IMR-90 (cell line): ENCODE results near the gene FBXL20. TPM values are rescaled to one million over a fixed set of nuclear protein-coding genes. Genes with fewer than 3 reads are reported as not detected.

Source experiments
- ATAC-seq: fragments of 200-7000 bp; cut with Tn5 transposase; 2 replicates; pipeline ENCODE4 v1.9.1; 2020; ENCODE audit warnings: low read depth, mild to moderate bottlenecking, moderate library complexity
- BruUV-seq: library from RNA; stranded (reverse); fragments of 400-500 nt; replicated peaks from 2 replicates; lab custom pipeline; 2021; lab: Mats Ljungman, UMichigan
- CTCF ChIA-PET: fragments of 300-600 bp; formaldehyde crosslinking; extraction: SDS; loops from one replicate; lab custom pipeline; 2021; ENCODE audit warnings: antibody characterized with exemption; lab: Yijun Ruan, JAX
- POLR2A ChIA-PET: fragments of 300-600 bp; sonication (Branson Sonifier 250); formaldehyde crosslinking; loops from one replicate; lab custom pipeline; 2022; ENCODE audit warnings: antibody characterized with exemption; ENCODE audit not compliant: unreplicated experiment; lab: Charles Lee
- DNase-seq: peaks from one replicate; pipeline ENCODE4 v3.0.0; 2013
- H2AFZ ChIP-seq: replicated peaks from 2 replicates; pipeline ENCODE3; 2013; ENCODE audit warnings: low read length, mild to moderate bottlenecking; ENCODE audit not compliant: poor library complexity
- H2AK5ac ChIP-seq: 2 replicates; pipeline ENCODE4 v1.6.1; 2013; ENCODE audit warnings: low read depth, low read length, inconsistent platforms
- H2AK9ac ChIP-seq: replicated peaks from 2 replicates; pipeline ENCODE3; 2013; ENCODE audit warnings: mild to moderate bottlenecking, low read depth, low read length, moderate library complexity; ENCODE audit not compliant: poor library complexity
- H2BK120ac ChIP-seq: 2 replicates; pipeline ENCODE4 v1.6.1; 2013; ENCODE audit warnings: low read depth, low read length, inconsistent platforms
- H2BK15ac ChIP-seq: 3 replicates; pipeline ENCODE4 v1.6.1; 2013; ENCODE audit warnings: low read depth, low read length, inconsistent platforms
- H2BK20ac ChIP-seq: 2 replicates; pipeline ENCODE4 v1.6.1; 2013; ENCODE audit warnings: low read depth, mild to moderate bottlenecking, inconsistent platforms, low read length, moderate library complexity
- H2BK5ac ChIP-seq: 2 replicates; pipeline ENCODE4 v1.6.1; 2013; ENCODE audit warnings: mild to moderate bottlenecking, low read depth, low read length, inconsistent platforms; ENCODE audit not compliant: poor library complexity, severe bottlenecking
- H3K14ac ChIP-seq: replicated peaks from 2 replicates; pipeline ENCODE4 v1.6.1; 2013; ENCODE audit warnings: low read depth, low read length, inconsistent platforms
- H3K18ac ChIP-seq: 2 replicates; pipeline ENCODE4 v1.6.1; 2013; ENCODE audit warnings: low read depth, low read length, control low read depth
- H3K23ac ChIP-seq: 2 replicates; pipeline ENCODE4 v1.6.1; 2013; ENCODE audit warnings: low read depth, low read length, inconsistent platforms
- H3K27ac ChIP-seq: 2 replicates; pipeline ENCODE4 v1.5.1; 2013; ENCODE audit warnings: mild to moderate bottlenecking, control low read depth, low read length; ENCODE audit not compliant: insufficient read depth
- H3K27me3 ChIP-seq: 2 replicates; pipeline ENCODE4 v1.6.1; 2013; ENCODE audit warnings: low read length; ENCODE audit not compliant: control insufficient read depth, insufficient read depth
- H3K36me3 ChIP-seq: 2 replicates; pipeline ENCODE4 v1.6.1; 2013; ENCODE audit warnings: low read length, mixed read lengths; ENCODE audit not compliant: control insufficient read depth, insufficient read depth
- H3K4ac ChIP-seq: 2 replicates; pipeline ENCODE4 v1.6.1; 2013; ENCODE audit warnings: low read depth, low read length, inconsistent platforms
- H3K4me1 ChIP-seq: 2 replicates; pipeline ENCODE4 v1.6.1; 2013; ENCODE audit warnings: low read length, mixed read lengths; ENCODE audit not compliant: control insufficient read depth, insufficient read depth
- H3K4me2 ChIP-seq: 2 replicates; pipeline ENCODE4 v1.6.1; 2013; ENCODE audit warnings: low read depth, mild to moderate bottlenecking, control low read depth, low read length, moderate library complexity
- H3K4me3 ChIP-seq: 2 replicates; pipeline ENCODE4 v1.5.1; 2013; ENCODE audit warnings: low read depth, mild to moderate bottlenecking, control low read depth, low read length, moderate library complexity; ENCODE audit not compliant: insufficient read depth
- H3K56ac ChIP-seq: 2 replicates; pipeline ENCODE4 v1.6.1; 2013; ENCODE audit warnings: low read length, inconsistent platforms; ENCODE audit not compliant: insufficient read depth; ENCODE audit errors: extremely low read depth
- H3K79me1 ChIP-seq, 2 experiments: 2 replicates each; pipeline ENCODE4 v1.6.1; 2013; ENCODE audit warnings: low read length in 2 of 2, inconsistent platforms in 1 of 2, low read depth in 1 of 2
- H3K9ac ChIP-seq: 2 replicates; pipeline ENCODE4 v1.6.1; 2013; ENCODE audit warnings: low read depth, low read length, control low read depth
- H3K9me1 ChIP-seq: 2 replicates; pipeline ENCODE4 v1.6.1; 2013; ENCODE audit warnings: low read length, inconsistent platforms; ENCODE audit not compliant: insufficient read depth
- H3K9me3 ChIP-seq: 2 replicates; pipeline ENCODE4 v1.6.1; 2013; ENCODE audit warnings: low read length; ENCODE audit not compliant: control insufficient read depth, insufficient read depth
- H4K20me1 ChIP-seq: 2 replicates; pipeline ENCODE4 v1.6.1; 2013; ENCODE audit warnings: low read length, inconsistent platforms; ENCODE audit not compliant: insufficient read depth
- H4K5ac ChIP-seq: 2 replicates; pipeline ENCODE4 v1.6.1; 2013; ENCODE audit warnings: mild to moderate bottlenecking, low read depth, low read length, control low read depth
- H4K8ac ChIP-seq, 2 experiments: 2 replicates each; pipeline ENCODE4 v1.6.1; 2013; ENCODE audit warnings: low read depth in 2 of 2, low read length in 2 of 2, control low read depth in 1 of 2, inconsistent platforms in 1 of 2
- H4K91ac ChIP-seq: 2 replicates; pipeline ENCODE4 v1.6.1; 2013; ENCODE audit warnings: low read depth, low read length, inconsistent platforms; ENCODE audit not compliant: insufficient read depth
- BHLHE40 ChIP-seq: fragments of 150-350 bp; IDR thresholded peaks from 2 replicates; pipeline ENCODE4 v1.6.1; 2016; ENCODE audit warnings: mild to moderate bottlenecking, low read depth, low read length
- CEBPB ChIP-seq: IDR thresholded peaks from 2 replicates; pipeline ENCODE4 v1.6.1; 2012; ENCODE audit warnings: low read depth, low read length, improper control_type of control experiment
- CHD1 ChIP-seq: IDR thresholded peaks from 2 replicates; pipeline ENCODE4 v1.6.1; 2012; ENCODE audit warnings: low read depth, low read length, improper control_type of control experiment
- CTCF ChIP-seq: conservative IDR thresholded peaks from 2 replicates; pipeline ENCODE4 v1.5.1; 2012; ENCODE audit warnings: mild to moderate bottlenecking, low read depth, low read length, improper control_type of control experiment
- FOS ChIP-seq: fragments of 150-350 bp; IDR thresholded peaks from 2 replicates; pipeline ENCODE4 v1.6.1; 2016; ENCODE audit warnings: low read depth, low read length
- MAFK ChIP-seq: IDR thresholded peaks from 2 replicates; pipeline ENCODE4 v1.6.1; 2012; ENCODE audit warnings: low read depth, low read length, improper control_type of control experiment
- MAZ ChIP-seq: IDR thresholded peaks from 2 replicates; pipeline ENCODE4 v1.6.1; 2012; ENCODE audit warnings: low read depth, mild to moderate bottlenecking, low read length, improper control_type of control experiment, moderate library complexity, borderline replicate concordance
- MXI1 ChIP-seq: IDR thresholded peaks from 2 replicates; pipeline ENCODE4 v1.6.1; 2012; ENCODE audit warnings: low read depth, mild to moderate bottlenecking, low read length, moderate library complexity, borderline replicate concordance
- NFE2L2 ChIP-seq: fragments of 150-350 bp; IDR thresholded peaks from 2 replicates; pipeline ENCODE4 v1.6.1; 2016; ENCODE audit warnings: low read depth, mild to moderate bottlenecking, low read length
- POLR2A ChIP-seq: IDR thresholded peaks from 2 replicates; pipeline ENCODE4 v1.6.1; 2012; ENCODE audit warnings: mild to moderate bottlenecking, low read depth, low read length
- RAD21 ChIP-seq: IDR thresholded peaks from 2 replicates; pipeline ENCODE4 v1.6.1; 2012; ENCODE audit warnings: low read length, improper control_type of control experiment
- RCOR1 ChIP-seq: IDR thresholded peaks from 2 replicates; pipeline ENCODE4 v1.6.1; 2012; ENCODE audit warnings: mild to moderate bottlenecking, low read length, improper control_type of control experiment; ENCODE audit not compliant: insufficient replicate concordance
- RFX5 ChIP-seq: IDR thresholded peaks from 2 replicates; pipeline ENCODE4 v1.8.0; 2012; ENCODE audit warnings: low read depth, mild to moderate bottlenecking, low read length, moderate library complexity
- SMC3 ChIP-seq: fragments of 150-350 bp; IDR thresholded peaks from 2 replicates; pipeline ENCODE4 v1.6.1; 2016; ENCODE audit warnings: low read depth, mild to moderate bottlenecking, antibody characterized with exemption, low read length, moderate library complexity
- WGBS, 2 experiments: methylation state at CpG; one replicate each; pipeline versions ENCODE4 v1.1.5 to v1.1.7; 2013; ENCODE audit warnings: missing lambda C conversion rate in 2 of 2; ENCODE audit not compliant: insufficient read length in 1 of 2; ENCODE audit errors: extremely low coverage in 2 of 2; 5-methylcytosine and 5-hydroxymethylcytosine counted together
- dilution Hi-C: fragments of 300-500 bp; cut with HindIII; formaldehyde crosslinking; loops from one replicate; pipeline ENCODE4 v1.14.3; 2018; ENCODE audit warnings: low sequenced_read_pairs; ENCODE audit not compliant: unreplicated experiment
- in situ Hi-C: fragments of 300-500 bp; cut with MboI; formaldehyde crosslinking; loops from 3 replicates; pipeline ENCODE4 v1.14.3; 2019; ENCODE audit warnings: low sequenced_read_pairs, inconsistent platforms, mixed read lengths
- intact Hi-C: fragments of 100-400 bp; cut with micrococcal nuclease; formaldehyde crosslinking; loops from 2 replicates; pipeline ENCODE4 v1.10.0; 2022
- polyA plus RNA-seq, 3 experiments: library from polyadenylated mRNA; depleted of rRNA; stranded (reverse); fragments of >200 nt; gene quantifications; 2 replicates each; pipeline ENCODE4 v1.2.3, GENCODE V29; 2012; ENCODE audit warnings: low replicate concordance in 1 of 3
- total RNA-seq: library from RNA; depleted of rRNA; stranded (reverse); fragments of >200 nt; gene quantifications from 2 replicates; pipeline ENCODE4 v1.2.3, GENCODE V29; 2012
- TF ChIP-seq, protein P1 (sequence below): fragments of 150-350 bp; IDR thresholded peaks from 2 replicates; pipeline ENCODE4 v1.6.1; 2016; ENCODE audit warnings: low read depth, mild to moderate bottlenecking, low read length, moderate library complexity, borderline replicate concordance
- TF ChIP-seq, protein P2 (sequence below): fragments of 150-350 bp; IDR thresholded peaks from 2 replicates; pipeline ENCODE4 v1.6.1; 2017; ENCODE audit warnings: mild to moderate bottlenecking, antibody characterized with exemption, low read length, low read depth

The FBXL20 gene
- total and polyA plus RNA-seq, 2 of the 4 experiments (the other 2 are of a cell fraction) = 4.1 to 13.8 TPM

DNA sequence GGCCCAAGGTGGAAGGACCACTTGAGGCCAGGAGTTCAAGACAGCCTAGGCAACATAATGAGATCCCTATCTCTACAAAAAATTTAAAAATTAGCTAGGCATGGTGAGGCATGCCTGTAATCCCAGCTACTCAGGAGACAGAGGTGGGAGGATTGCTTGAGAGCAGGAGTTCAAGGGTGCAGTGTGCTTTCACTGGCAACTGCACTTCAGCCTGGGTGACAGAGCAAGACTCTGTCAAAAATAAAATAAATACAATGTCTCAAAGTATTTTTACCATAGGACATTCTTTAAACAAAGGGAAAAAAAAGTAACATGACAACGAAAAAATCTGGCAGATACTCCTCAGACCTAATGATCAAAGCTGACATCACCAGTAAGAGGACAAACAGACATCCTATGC is 72.6 kb downstream of the FBXL20 start:
- Histone ChIP-seq H2BK15ac (no peak overlapping the region), H2BK20ac (no peak overlapping the region), H2BK120ac (no peak overlapping the region), H3K9me3 (no peaks in the 10 kb centered on the region), H4K5ac (no peak overlapping the region), H3K4me3 (no peak overlapping the region), H3K4ac (no peak overlapping the region), H4K91ac (no peak overlapping the region), H3K36me3 (no peaks in the 10 kb centered on the region; the same call in 1 of the 2 replicates), H2BK5ac (no peak overlapping the region), H3K56ac (no peak overlapping the region), H3K23ac (no peak overlapping the region), H4K8ac (no peak overlapping the region), H3K18ac (no peak overlapping the region), H3K9ac (no peak overlapping the region), H2AK9ac (no peak overlapping the region), H3K14ac (no peak overlapping the region; the same call in 1 of the 2 replicates), H3K27ac (no peak overlapping the region), H2AFZ (no peak overlapping the region), H2AK5ac (no peak overlapping the region), H3K9me1 (no peaks in the 10 kb centered on the region), H3K4me2 (no peak overlapping the region), H3K4me1 (no peaks in the 10 kb centered on the region), H3K27me3 (no peaks in the 10 kb centered on the region), H4K20me1 (no peaks in the 10 kb centered on the region), H3K79me1 (no peaks in the 10 kb centered on the region; a peak in 1 of 4 replicates)
- intact Hi-C loops (loop anchor here (5.0 to 10.0 kb wide), 2 partner anchors 38 to 66 kb away; no protein-coding TSS in a partner anchor), dilution Hi-C loops (no loop called here), in situ Hi-C loops (no loop called here)
- CTCF ChIA-PET = interaction anchor here (1.6 kb wide), 1 partner anchor 17 kb away, joined by 4 read pairs; no protein-coding TSS in a partner anchor
- BruUV-seq = no TSS peak
- TF ChIP-seq, protein P1, sequence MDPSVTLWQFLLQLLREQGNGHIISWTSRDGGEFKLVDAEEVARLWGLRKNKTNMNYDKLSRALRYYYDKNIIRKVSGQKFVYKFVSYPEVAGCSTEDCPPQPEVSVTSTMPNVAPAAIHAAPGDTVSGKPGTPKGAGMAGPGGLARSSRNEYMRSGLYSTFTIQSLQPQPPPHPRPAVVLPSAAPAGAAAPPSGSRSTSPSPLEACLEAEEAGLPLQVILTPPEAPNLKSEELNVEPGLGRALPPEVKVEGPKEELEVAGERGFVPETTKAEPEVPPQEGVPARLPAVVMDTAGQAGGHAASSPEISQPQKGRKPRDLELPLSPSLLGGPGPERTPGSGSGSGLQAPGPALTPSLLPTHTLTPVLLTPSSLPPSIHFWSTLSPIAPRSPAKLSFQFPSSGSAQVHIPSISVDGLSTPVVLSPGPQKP = no peak
- TF ChIP-seq CTCF (no peak), MAZ (no peak), FOS (no peak), RCOR1 (no peak), BHLHE40 (no peak), MAFK (no peak), CHD1 (no peak), POLR2A (no peak), CEBPB (no peak), RFX5 (no peak), NFE2L2 (no peak), RAD21 (no peak), MXI1 (no peak), SMC3 (no peak)
- TF ChIP-seq, protein P2, sequence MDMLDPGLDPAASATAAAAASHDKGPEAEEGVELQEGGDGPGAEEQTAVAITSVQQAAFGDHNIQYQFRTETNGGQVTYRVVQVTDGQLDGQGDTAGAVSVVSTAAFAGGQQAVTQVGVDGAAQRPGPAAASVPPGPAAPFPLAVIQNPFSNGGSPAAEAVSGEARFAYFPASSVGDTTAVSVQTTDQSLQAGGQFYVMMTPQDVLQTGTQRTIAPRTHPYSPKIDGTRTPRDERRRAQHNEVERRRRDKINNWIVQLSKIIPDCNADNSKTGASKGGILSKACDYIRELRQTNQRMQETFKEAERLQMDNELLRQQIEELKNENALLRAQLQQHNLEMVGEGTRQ = no peak
- DNase-seq (peak; percentile 4), ATAC-seq (no peak)
- POLR2A ChIA-PET = no interaction called here
- WGBS, 2 experiments = no CpG with 5 or more reads among the region's 1 CpG
